ENCODE measurements around the gene EPHA5. TPM values are rescaled to one million over a fixed set of nuclear protein-coding genes. Genes with fewer than 3 reads are reported as not detected.

Gene EPHA5
- total RNA-seq, 1 donor from 2014 or later = 0.94 TPM

- peaks cover 13% of the 10 kb centered on the region for H3K27me3 Mint-ChIP-seq (ENCODE audit: low read depth)
- no peaks in the 10 kb centered on the region for H3K36me3 Mint-ChIP-seq
- no peaks in the 10 kb centered on the region for H3K9me3 Mint-ChIP-seq
- H3K4me1 Mint-ChIP-seq = no peaks in the 10 kb centered on the region
- H3K4me3 Mint-ChIP-seq = no peak overlapping the region
- no peak for TF ChIP-seq CTCF (IDR thresholded peaks at IDR 0.05; ENCODE audit: unreplicated experiment)
- DNase-seq (ENCODE audit: low spot score in 2 of 2, unreplicated experiment in 2 of 2) = no peak
- no peak overlapping the region for H3K27ac Mint-ChIP-seq
Observed at GRCh38 chr4:65370709-65371108, 299.6 kb downstream of the EPHA5 start.

- H3K4me1 Mint-ChIP-seq = no peaks in the 10 kb centered on the region
- peaks cover 5% of the 10 kb centered on the region for H3K27me3 Mint-ChIP-seq (ENCODE audit: low read depth)
- TF ChIP-seq CTCF (IDR thresholded peaks at IDR 0.05; ENCODE audit: unreplicated experiment) = no peak
- H3K27ac Mint-ChIP-seq = no peak overlapping the region
- no peaks in the 10 kb centered on the region for H3K36me3 Mint-ChIP-seq
- H3K4me3 Mint-ChIP-seq = no peak overlapping the region
- DNase-seq (ENCODE audit: low spot score in 2 of 2, unreplicated experiment in 2 of 2) = no peak
- no peaks in the 10 kb centered on the region for H3K9me3 Mint-ChIP-seq
Observed at GRCh38 chr4:65367306-65367705, 303.0 kb downstream of the EPHA5 start.

- Mint-ChIP-seq H3K27me3 (ENCODE audit: low read depth) (no peaks in the 10 kb centered on the region), H3K9me3 (no peaks in the 10 kb centered on the region), H3K27ac (no peak overlapping the region), H3K4me3 (no peak overlapping the region), H3K4me1 (peaks cover 5% of the 10 kb centered on the region), H3K36me3 (no peaks in the 10 kb centered on the region)
- DNase-seq (ENCODE audit: low spot score in 2 of 2, unreplicated experiment in 2 of 2) = no peak
- no peak for TF ChIP-seq CTCF (IDR thresholded peaks at IDR 0.05; ENCODE audit: unreplicated experiment)
Observed at GRCh38 chr4:65358914-65359313, 311.4 kb downstream of the EPHA5 start.

GRCh38 chr4:65353098-65353497, 317.2 kb downstream of the EPHA5 start:
- no peaks in the 10 kb centered on the region for H3K36me3 Mint-ChIP-seq
- H3K4me3 Mint-ChIP-seq = no peak overlapping the region
- no peak for DNase-seq (ENCODE audit: low spot score in 2 of 2, unreplicated experiment in 2 of 2)
- H3K4me1 Mint-ChIP-seq = peaks cover 8% of the 10 kb centered on the region
- no peaks in the 10 kb centered on the region for H3K27me3 Mint-ChIP-seq (ENCODE audit: low read depth)
- H3K9me3 Mint-ChIP-seq = no peaks in the 10 kb centered on the region
- no peak for TF ChIP-seq CTCF (IDR thresholded peaks at IDR 0.05; ENCODE audit: unreplicated experiment)
- no peak overlapping the region for H3K27ac Mint-ChIP-seq

GRCh38 chr4:65344278-65344825, 325.9 kb downstream of the EPHA5 start:
- Mint-ChIP-seq H3K9me3 (peaks cover 10% of the 10 kb centered on the region), H3K4me1 (no peaks in the 10 kb centered on the region), H3K4me3 (no peak overlapping the region), H3K27me3 (ENCODE audit: low read depth) (no peaks in the 10 kb centered on the region), H3K27ac (no peak overlapping the region), H3K36me3 (no peaks in the 10 kb centered on the region)
- no peak for TF ChIP-seq CTCF (IDR thresholded peaks at IDR 0.05; ENCODE audit: unreplicated experiment)
- DNase-seq (ENCODE audit: low spot score in 2 of 2, unreplicated experiment in 2 of 2) = no peak

- H3K4me1 Mint-ChIP-seq = no peaks in the 10 kb centered on the region
- H3K9me3 Mint-ChIP-seq = peaks cover 10% of the 10 kb centered on the region
- H3K27me3 Mint-ChIP-seq (ENCODE audit: low read depth) = no peaks in the 10 kb centered on the region
- no peak for TF ChIP-seq CTCF (IDR thresholded peaks at IDR 0.05; ENCODE audit: unreplicated experiment)
- H3K4me3 Mint-ChIP-seq = no peak overlapping the region
- H3K27ac Mint-ChIP-seq = no peak overlapping the region
- DNase-seq (ENCODE audit: low spot score in 2 of 2, unreplicated experiment in 2 of 2) = no peak
- no peaks in the 10 kb centered on the region for H3K36me3 Mint-ChIP-seq
Observed at GRCh38 chr4:65343342-65343741, 326.9 kb downstream of the EPHA5 start.
